T-helper 1 cell treated with Interleukin-12 subunit alpha and Interleukin-12 subunit beta and Interleukin-4 antibody, amounts not matched to agents 30 μg/mL and 1 μg/mL, for 36 hours (primary cell): ENCODE measurements around the gene PPT2.
"Not testable (repeated sequence)": the region's sequence is repeated elsewhere in the genome, so short reads cannot be mapped to it uniquely, and the experiment has no call there.

Source experiments
- H3K27ac Mint-ChIP-seq: one replicate; pipeline ENCODE4 v1.8.0; 2021; ENCODE audit warnings: mild to moderate bottlenecking, mixed read lengths
- H3K27me3 Mint-ChIP-seq: one replicate; pipeline ENCODE4 v1.8.0; 2021; ENCODE audit warnings: low read depth, mixed read lengths
- H3K36me3 Mint-ChIP-seq: one replicate; pipeline ENCODE4 v1.8.0; 2021; ENCODE audit warnings: low read depth, mixed read lengths
- H3K4me1 Mint-ChIP-seq: one replicate; pipeline ENCODE4 v1.8.0; 2021; ENCODE audit warnings: low read depth, mixed read lengths
- H3K4me3 Mint-ChIP-seq: one replicate; pipeline ENCODE4 v1.8.0; 2021; ENCODE audit warnings: mild to moderate bottlenecking, moderate library complexity, mixed read lengths
- H3K9me3 Mint-ChIP-seq: one replicate; pipeline ENCODE4 v1.8.0; 2021; ENCODE audit warnings: mixed read lengths

The PPT2 gene

DNA sequence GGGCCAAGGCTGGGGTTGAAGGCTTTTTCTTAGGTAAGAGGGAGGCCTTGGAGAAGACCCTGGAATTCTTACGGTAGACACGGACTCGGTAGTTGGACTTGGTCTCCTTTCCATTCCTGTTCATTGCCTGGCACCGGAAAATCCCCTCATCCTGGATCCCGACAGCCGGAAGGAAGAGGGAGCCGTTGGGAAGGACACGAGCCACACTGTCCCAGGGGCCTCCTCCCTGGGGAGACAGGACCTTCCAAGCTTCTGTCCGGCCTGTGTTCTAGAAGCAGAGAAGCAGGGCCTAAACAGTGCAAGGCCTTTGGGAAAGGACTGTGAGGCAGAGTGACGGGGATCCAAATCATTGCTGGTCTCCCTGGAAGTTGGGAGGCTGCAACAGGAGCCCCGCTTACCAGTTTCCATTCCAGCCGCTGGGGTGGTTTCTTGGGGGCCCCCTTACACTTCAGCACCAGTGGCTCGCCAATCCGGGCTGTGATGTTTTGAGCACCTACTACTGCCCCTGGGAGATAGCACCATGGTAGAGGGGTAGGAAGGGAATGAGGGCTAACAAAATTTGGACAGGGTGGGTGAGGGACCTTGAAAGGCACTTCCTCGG, 29.6 kb downstream of the PPT2 start:
- no peak overlapping the region for H3K27ac Mint-ChIP-seq

GRCh38 chr6:32184084-32184640, 30.2 kb downstream of the PPT2 start, which contains the start of gene AGER:
Gene AGER, minus strand, starts transcription at chr6:32184253. Its CDS starts 31 bp downstream, at chr6:32184222.
- Mint-ChIP-seq H3K4me3 (no peak within 1 kb of the TSS), H3K27ac (no peak within 1 kb of the TSS), H3K36me3 (peaks cover 53% of the 10 kb centered on the region), H3K4me1 (peaks cover 38% of the 10 kb centered on the region), H3K27me3 (no peaks in the 10 kb centered on the region), H3K9me3 (no peaks in the 10 kb centered on the region)

More for the DNA sequence above, 29.6 kb downstream of the PPT2 start:
- Mint-ChIP-seq H3K4me3 (no peak overlapping the region), H3K4me1 (peaks cover 38% of the 10 kb centered on the region), H3K27me3 (no peaks in the 10 kb centered on the region), H3K36me3 (peaks cover 47% of the 10 kb centered on the region), H3K9me3 (no peaks in the 10 kb centered on the region)

DNA sequence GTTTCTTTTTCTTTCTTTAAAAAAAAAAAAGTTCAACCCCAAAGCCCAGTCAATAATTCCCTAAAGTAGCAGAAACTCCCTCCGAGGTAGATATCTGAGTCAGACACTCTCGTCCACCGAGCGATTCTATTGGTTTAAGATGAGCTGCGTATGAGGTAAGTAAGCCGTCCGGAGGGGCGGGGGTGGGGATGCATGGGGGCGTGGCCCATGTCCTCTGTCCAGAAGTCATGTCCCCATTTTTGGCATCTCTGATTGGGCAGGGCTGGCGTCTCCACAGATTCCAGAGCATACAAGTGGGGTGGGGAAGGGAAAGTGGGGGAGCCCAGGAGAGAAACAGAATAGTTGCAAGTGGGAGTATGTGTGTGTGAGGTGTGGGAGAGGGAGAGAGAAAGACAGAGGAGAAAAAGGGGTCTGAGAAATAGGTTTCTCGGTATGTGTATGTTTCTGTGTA, 31.8 kb downstream of the PPT2 start:
- peaks cover 52% of the 10 kb centered on the region for H3K36me3 Mint-ChIP-seq
- H3K4me3 Mint-ChIP-seq: peak overlapping the region; percentile 56
- peaks cover 30% of the 10 kb centered on the region for H3K4me1 Mint-ChIP-seq
- not testable (repeated sequence) for H3K9me3 Mint-ChIP-seq, H3K27me3 Mint-ChIP-seq
- peak overlapping the region; percentile 89 for H3K27ac Mint-ChIP-seq

- H3K27me3 Mint-ChIP-seq, H3K9me3 Mint-ChIP-seq: not testable (repeated sequence)
- H3K4me3 Mint-ChIP-seq: peak overlapping the region; percentile 57
- peaks cover 28% of the 10 kb centered on the region for H3K4me1 Mint-ChIP-seq
- peak overlapping the region; percentile 89 for H3K27ac Mint-ChIP-seq
- H3K36me3 Mint-ChIP-seq: peaks cover 54% of the 10 kb centered on the region
These were observed 32.4 kb downstream of the PPT2 start for GRCh38 chr6:32186151-32186840.

DNA sequence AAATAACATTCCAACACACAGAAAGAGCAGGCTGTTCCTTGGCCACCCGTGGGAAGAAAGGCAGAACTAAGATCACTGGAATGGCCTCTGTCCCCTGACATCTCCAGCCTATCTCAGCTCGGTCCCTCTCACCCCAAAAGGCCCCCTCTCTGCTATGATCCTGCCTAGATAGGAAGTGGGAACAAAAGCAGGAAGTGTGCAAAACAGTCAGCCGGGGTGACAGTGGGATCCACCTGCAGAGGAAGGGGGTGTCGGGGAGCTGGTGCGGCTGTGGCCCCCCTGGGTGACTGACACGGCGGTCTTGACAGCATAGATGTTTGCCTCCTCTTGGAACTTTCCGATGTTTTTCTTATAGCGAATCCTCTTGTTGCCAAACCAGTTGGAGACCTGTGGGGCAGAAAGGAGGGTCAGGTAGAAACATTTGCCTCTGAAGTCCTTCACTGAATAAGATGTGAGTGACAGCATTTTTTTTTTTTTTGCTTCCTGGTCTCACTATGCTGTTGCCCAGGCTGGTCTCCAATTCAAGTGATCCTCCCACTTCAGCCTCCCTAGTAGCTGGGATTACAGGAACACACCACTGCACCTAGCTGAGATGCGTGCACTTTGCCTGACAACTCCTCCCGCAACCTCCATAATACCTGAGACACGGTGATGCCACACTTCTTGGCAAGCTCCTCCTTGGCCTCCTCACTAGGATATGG, 33.2 kb downstream of the PPT2 start:
- H3K4me3 Mint-ChIP-seq: peak overlapping the region; percentile 57

GRCh38 chr6:32187725-32188380, 33.9 kb downstream of the PPT2 start:
- not testable (repeated sequence) for H3K27me3 Mint-ChIP-seq, H3K9me3 Mint-ChIP-seq
- H3K27ac Mint-ChIP-seq: peak overlapping the region; percentile 71
- H3K4me3 Mint-ChIP-seq: peak overlapping the region; percentile 46
- H3K4me1 Mint-ChIP-seq: peaks cover 28% of the 10 kb centered on the region
- H3K36me3 Mint-ChIP-seq: peaks cover 58% of the 10 kb centered on the region

More for the DNA sequence above, 33.2 kb downstream of the PPT2 start:
- Mint-ChIP-seq H3K9me3 (no peaks in the 10 kb centered on the region), H3K4me1 (peaks cover 28% of the 10 kb centered on the region), H3K27ac (peak overlapping the region; percentile 89), H3K36me3 (peaks cover 60% of the 10 kb centered on the region), H3K27me3 (no peaks in the 10 kb centered on the region)

- H3K36me3 Mint-ChIP-seq: peaks cover 55% of the 10 kb centered on the region
- peak overlapping the region; percentile 92 for H3K27ac Mint-ChIP-seq
- H3K4me3 Mint-ChIP-seq: peak overlapping the region; percentile 96
- no peaks in the 10 kb centered on the region for H3K9me3 Mint-ChIP-seq
- H3K4me1 Mint-ChIP-seq: peaks cover 33% of the 10 kb centered on the region
- no peaks in the 10 kb centered on the region for H3K27me3 Mint-ChIP-seq
These were observed 34.6 kb downstream of the PPT2 start for GRCh38 chr6:32188381-32189068.

DNA sequence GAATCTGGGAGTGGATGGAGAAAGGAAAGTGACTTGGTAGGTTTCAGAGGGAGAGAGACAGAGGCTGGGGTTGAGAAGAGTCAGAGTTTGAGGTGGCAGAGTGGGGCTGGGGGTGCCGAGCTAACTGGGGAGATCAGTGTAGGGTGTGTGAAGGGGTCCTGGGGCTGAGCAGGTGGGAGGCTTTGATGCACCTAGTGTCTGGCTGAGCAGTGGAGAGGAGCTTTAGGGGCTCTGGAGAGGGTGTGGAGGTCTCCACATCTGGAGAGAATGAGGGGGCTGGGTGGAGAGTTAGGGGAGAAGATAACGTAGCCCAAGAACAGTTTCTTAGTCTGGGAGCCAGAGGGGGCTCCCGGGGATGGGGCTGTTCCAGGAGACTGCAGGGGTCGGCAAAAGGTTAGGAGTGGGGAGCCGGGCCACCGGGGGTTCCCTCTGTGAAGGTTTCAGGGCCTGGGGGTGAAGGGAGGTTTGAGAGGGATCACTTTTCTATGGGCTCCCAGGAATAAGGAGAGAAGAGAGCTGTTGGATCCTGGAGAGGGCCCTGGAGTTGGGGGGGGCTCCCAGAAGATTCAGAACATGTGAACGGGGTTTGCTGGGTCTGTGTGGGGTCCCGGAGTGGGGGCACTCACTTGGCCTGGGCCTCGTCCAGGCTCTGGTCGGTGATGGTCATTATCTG, 35.3 kb downstream of the PPT2 start:
- Mint-ChIP-seq H3K36me3 (peaks cover 54% of the 10 kb centered on the region), H3K27ac (peak overlapping the region; percentile 92), H3K27me3 (no peaks in the 10 kb centered on the region), H3K4me3 (peak overlapping the region; percentile 96), H3K4me1 (peaks cover 40% of the 10 kb centered on the region), H3K9me3 (no peaks in the 10 kb centered on the region)

DNA sequence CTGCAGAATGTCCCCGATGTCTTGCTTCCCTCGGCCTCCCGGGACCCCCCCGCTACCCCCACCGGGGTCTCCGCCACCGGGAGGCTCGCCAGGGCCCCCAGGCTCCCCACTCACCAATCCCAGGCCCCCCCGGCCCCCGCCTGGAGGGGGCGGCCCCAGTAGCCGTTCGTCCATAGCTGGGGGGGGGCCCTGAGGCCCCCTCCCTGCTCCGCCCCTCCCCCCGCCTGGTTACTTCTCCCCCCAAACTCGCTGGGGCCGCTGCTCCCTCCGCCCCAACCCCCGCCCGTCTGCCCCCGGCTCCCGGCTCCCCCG, 35.8 kb downstream of the PPT2 start:
- Mint-ChIP-seq H3K36me3 (peaks cover 52% of the 10 kb centered on the region), H3K4me3 (peak overlapping the region; percentile 96), H3K9me3 (no peaks in the 10 kb centered on the region), H3K27ac (peak overlapping the region; percentile 92), H3K4me1 (peaks cover 44% of the 10 kb centered on the region), H3K27me3 (no peaks in the 10 kb centered on the region)

GRCh38 chr6:32190054-32190851, 36.3 kb downstream of the PPT2 start, which contains the start of gene PBX2:
Gene PBX2, minus strand, starts transcription at chr6:32190202. Its CDS starts 287 bp downstream, at chr6:32189915.
- H3K4me3 Mint-ChIP-seq: peak within 1 kb of the TSS; percentile 99
- H3K27ac Mint-ChIP-seq: peak within 1 kb of the TSS; percentile 98
- peaks cover 52% of the 10 kb centered on the region for H3K36me3 Mint-ChIP-seq
- no peaks in the 10 kb centered on the region for H3K9me3 Mint-ChIP-seq
- H3K4me1 Mint-ChIP-seq: peaks cover 49% of the 10 kb centered on the region
- no peaks in the 10 kb centered on the region for H3K27me3 Mint-ChIP-seq

- H3K36me3 Mint-ChIP-seq: peaks cover 47% of the 10 kb centered on the region
- no peaks in the 10 kb centered on the region for H3K9me3 Mint-ChIP-seq
- no peaks in the 10 kb centered on the region for H3K27me3 Mint-ChIP-seq
- H3K4me1 Mint-ChIP-seq: peaks cover 48% of the 10 kb centered on the region
- H3K27ac Mint-ChIP-seq: peak overlapping the region; percentile 98
- peak overlapping the region; percentile 99 for H3K4me3 Mint-ChIP-seq
These were observed 37.2 kb downstream of the PPT2 start for GRCh38 chr6:32190911-32191677.
